Measurements from ENCODE around the gene GLP1R.

GRCh38 chr6:39062014-39062740 lies 13.6 kb downstream of the GLP1R start:
- no peak for TF ChIP-seq POLR2A (IDR thresholded peaks at IDR 0.05)
- no peak for TF ChIP-seq CTCF (IDR thresholded peaks at IDR 0.05)
- TF ChIP-seq POLR2AphosphoS5 (IDR thresholded peaks at IDR 0.05), result no peak

Data from stomach (tissue), 4 donors.